22Rv1 (cell line): ENCODE measurements around the gene SUGP1.

Source experiments
- CTCF ChIP-seq: fragments of 450-650 bp; IDR thresholded peaks from 2 replicates; pipeline ENCODE4 v1.5.1; 2017; ENCODE audit warnings: mild to moderate bottlenecking
- ZFX ChIP-seq: fragments of 450-650 bp; IDR thresholded peaks from 2 replicates; pipeline ENCODE4 v1.6.1; 2017; ENCODE audit warnings: antibody characterized with exemption, borderline replicate concordance

- TF ChIP-seq CTCF (no peak), ZFX (no peak)
Observed at GRCh38 chr19:19238126-19238894, 82.0 kb downstream of the SUGP1 start.
